GM12801 (cell line): ENCODE measurements around the gene CCT6B.

Experiments used
- TF ChIP-seq, protein P1 (sequence below): IDR thresholded peaks from one replicate; pipeline ENCODE4 v1.5.1; 2011; ENCODE audit warnings: control low read depth; ENCODE audit not compliant: insufficient read length; ENCODE audit errors: extremely low read depth

The CCT6B gene

DNA sequence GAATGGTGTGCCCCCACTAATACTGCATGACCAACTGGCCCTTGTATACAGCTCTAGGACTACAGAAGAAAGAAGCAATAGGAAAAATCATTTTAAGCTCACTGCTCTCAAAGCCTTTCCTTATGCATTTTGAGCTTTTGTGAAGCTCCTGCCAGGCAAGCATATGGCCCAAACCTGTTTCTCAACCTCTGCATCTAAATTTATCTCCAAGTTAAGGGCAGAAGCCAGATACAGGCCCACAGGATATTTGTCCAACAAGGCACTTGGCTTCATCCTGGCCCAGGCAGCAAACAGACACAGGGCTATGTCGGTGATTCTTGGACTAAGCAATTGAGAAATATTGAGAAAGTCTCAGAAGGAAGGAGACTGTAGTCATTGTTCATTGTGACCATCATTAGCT lies 43.9 kb downstream of the CCT6B start:
- TF ChIP-seq, protein P1, sequence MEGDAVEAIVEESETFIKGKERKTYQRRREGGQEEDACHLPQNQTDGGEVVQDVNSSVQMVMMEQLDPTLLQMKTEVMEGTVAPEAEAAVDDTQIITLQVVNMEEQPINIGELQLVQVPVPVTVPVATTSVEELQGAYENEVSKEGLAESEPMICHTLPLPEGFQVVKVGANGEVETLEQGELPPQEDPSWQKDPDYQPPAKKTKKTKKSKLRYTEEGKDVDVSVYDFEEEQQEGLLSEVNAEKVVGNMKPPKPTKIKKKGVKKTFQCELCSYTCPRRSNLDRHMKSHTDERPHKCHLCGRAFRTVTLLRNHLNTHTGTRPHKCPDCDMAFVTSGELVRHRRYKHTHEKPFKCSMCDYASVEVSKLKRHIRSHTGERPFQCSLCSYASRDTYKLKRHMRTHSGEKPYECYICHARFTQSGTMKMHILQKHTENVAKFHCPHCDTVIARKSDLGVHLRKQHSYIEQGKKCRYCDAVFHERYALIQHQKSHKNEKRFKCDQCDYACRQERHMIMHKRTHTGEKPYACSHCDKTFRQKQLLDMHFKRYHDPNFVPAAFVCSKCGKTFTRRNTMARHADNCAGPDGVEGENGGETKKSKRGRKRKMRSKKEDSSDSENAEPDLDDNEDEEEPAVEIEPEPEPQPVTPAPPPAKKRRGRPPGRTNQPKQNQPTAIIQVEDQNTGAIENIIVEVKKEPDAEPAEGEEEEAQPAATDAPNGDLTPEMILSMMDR, result no peak

DNA sequence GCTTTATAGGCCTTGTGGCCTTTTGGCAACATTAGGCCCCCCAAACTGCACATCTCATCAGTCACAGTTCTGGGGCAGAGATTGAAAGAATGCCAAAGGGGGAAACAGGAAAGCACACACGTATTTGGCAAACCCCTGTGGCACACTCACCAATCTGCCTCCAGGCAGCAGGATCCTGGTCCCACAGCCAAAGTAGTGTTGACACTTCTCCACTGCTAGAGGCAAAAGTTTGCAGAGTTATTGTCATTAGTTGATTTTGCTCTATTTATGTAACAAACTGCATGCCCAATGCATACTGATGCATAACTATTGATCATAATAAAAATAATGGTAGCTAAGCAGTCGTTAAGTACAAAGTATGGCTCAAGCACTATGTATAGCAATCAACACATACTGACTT lies 45.1 kb downstream of the CCT6B start:
- TF ChIP-seq, protein P1, result no peak

DNA sequence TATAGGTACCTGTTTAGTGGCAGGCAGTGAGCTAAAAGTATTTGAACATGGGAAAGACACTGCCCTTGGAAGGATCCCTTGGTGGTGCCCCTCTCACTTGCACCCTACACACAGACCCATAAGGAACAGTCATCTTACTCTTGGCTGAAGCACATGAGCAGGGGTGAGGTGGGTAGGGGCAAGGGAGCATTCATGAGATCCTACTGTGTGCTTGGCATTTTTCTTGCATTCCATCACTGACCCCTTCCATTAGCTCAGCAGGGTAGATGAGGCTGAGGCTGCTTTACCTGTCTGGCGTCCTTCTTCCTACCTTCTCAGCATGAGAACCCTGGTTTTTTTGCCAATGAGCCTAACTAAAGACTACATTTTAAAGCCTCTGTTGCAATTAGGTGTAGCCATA lies 48.3 kb downstream of the CCT6B start:
- TF ChIP-seq, protein P1, result no peak

DNA sequence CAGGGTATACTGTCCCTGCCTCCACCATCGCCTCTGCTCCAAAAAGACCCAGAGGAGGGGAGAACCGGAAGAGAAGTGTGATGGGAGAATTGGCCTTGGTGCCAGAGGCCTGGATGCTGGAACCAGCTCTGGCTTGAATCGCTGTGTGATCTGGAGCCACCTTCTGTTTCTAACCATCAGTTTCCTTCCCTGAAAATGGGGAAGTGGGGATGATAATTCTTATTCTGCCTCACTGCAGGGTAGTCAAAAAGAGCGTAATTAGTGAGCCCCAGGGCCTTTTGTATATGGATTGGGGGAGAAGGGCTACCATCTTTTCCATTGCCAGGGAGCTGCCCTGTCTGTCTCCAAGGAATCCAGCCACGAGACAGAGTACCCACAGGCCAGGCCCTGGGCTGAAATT lies 52.2 kb downstream of the CCT6B start:
- TF ChIP-seq, protein P1, result no peak

DNA sequence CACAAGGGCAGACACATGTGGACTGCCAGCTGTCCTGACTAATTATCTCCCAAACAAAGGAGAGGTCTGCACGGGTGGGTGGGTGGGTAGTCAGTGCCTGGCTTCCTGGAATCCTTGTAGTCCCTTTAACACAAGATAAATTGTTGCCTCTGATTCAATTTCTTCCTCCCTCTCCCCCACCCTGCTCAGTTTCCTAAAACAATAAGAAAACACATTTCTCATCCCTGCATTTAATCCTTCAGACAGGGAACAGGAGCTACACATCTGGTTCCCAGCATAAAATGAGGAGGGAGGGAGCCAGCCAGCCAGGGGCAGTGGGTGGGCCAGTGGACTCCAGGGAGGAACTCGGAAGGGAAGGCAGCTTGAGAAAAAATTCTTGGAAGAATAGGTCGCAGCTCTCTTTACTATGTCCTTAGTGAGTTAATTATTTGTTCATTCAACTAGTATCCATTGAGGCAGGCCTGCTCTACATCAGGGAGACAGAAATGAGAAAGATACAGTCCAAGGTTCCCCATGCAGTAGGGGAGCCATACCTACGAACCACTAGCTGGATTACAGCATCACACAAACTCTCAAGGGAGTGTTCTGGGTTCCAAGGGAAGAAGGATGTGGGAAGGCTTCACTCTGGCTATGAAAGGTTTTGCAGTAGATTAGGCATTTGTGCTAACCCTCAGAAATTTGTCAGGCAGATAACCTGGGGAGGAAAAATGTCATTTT lies 58.3 kb downstream of the CCT6B start:
- TF ChIP-seq, protein P1, result no peak

DNA sequence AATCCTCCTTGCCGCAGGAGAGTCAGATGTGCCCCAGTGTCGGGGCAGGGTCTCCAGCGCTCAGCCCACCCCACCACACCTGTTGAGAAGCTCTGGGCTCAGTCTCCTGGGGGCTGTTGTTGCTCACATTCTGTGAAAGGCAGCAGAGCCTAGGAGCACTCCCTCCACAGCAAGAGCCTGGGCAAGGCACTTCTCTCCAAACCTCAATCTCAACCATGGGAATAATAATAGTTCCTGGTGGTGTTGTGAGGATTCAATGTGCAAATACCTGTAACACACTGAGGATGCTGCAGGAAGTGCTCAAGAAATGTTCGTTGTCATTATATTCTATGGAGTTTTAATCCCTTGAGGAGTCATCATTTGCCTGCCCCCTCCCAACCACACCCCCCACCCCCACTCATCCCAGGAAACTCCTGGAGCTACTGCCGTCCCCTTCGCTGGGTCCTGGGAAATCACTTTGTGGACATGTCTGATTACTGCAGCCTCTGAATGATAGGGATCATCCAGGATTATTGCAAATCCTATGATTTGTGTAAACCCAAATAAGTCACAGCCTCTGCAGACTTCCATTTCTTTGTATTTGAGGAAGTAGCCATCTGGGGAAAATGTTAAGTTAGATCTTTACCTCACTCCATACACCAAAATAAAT lies 61.5 kb downstream of the CCT6B start:
- TF ChIP-seq, protein P1, result no peak

DNA sequence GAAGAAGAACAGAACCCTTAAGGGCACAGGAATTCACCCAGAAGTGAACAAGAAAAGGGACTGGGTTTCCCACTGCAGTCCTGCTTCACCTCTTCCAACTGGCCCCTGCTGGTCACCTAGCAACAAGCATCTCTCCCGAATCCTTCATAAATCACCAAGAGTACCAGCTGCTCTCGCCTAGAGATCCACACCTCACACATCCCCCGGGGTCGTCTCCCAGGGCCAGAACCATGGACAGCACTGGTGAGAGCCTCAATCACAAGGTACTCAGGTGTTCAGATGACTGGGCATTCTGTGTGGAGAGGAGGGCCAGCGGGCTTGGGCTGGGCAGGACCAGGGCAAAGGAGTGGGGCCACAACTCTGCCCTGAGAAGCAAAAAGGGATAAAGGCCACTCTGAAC lies 65.9 kb downstream of the CCT6B start:
- TF ChIP-seq, protein P1, result no peak
